ENCODE data around the gene SLC26A4. TPM values are rescaled to one million over a fixed set of nuclear protein-coding genes. Genes with fewer than 3 reads are reported as not detected.
A peak's percentile ranks its signal among the peaks of the same experiment; 100 is the strongest.

Gene SLC26A4
- total and polyA plus RNA-seq, 10 of the 15 experiments (the other 5 are each of a cell fraction or from before 2014, with no cell fraction given), result 0.01 to 0.18 (median 0.08) TPM; not detected in 5

- Histone ChIP-seq H2AFZ (ENCODE audit: control insufficient read depth, low read depth, low read length) (no peak overlapping the region), H3K27me3 (replicated peaks in 1 of 2; ENCODE audit: control insufficient read depth in 2 of 2, insufficient read depth in 2 of 2, low read length in 1 of 2) (no peaks in the 10 kb centered on the region), H3K4me1 (ENCODE audit: control insufficient read depth, insufficient read depth, low read length) (no peaks in the 10 kb centered on the region), H3K27ac (ENCODE audit: control insufficient read depth, insufficient read depth) (no peak overlapping the region), H3K79me2 (ENCODE audit: control insufficient read depth, insufficient read depth, low read length) (peaks cover 2% of the 10 kb centered on the region), H3K4me3 (no peak overlapping the region), H3K9ac (ENCODE audit: control insufficient read depth, insufficient read depth, low read length) (no peak overlapping the region), H3K36me3 (ENCODE audit: control insufficient read depth in 2 of 2, insufficient read depth in 2 of 2, low read length in 1 of 2) (peaks cover 12 to 34% of the 10 kb centered on the region in 2 experiments), H4K20me1 (ENCODE audit: control insufficient read depth, insufficient read depth) (no peaks in the 10 kb centered on the region; the same call in 1 of the 2 replicates), H3K4me2 (ENCODE audit: control insufficient read depth, insufficient read depth) (no peak overlapping the region), H3K9me3 (replicated peaks; ENCODE audit: control insufficient read depth, insufficient read depth, low read length) (no peaks in the 10 kb centered on the region)
- ChIA-PET CTCF (no interaction called here), POLR2A (no interaction called here), SMC1A (ENCODE audit: uncharacterized antibody, unreplicated experiment) (interaction anchor here (1.2 kb wide), 1 partner anchor 120 kb away, joined by 4 read pairs; no protein-coding TSS in a partner anchor), RAD21 (ENCODE audit: unreplicated experiment) (no interaction called here)
- ATAC-seq, result no peak
- no peak for DNase-seq (ENCODE audit: low read depth, low spot score)
- no peak for FAIRE-seq
- TF ChIP-seq CTCF (IDR thresholded peaks at IDR 0.05 in 2 of 3, conservative IDR thresholded peaks at IDR 0.05 in 1 of 3; ENCODE audit: control insufficient read depth in 2 of 3, extremely low read depth in 1 of 3, insufficient read depth in 1 of 3, low read depth in 3 of 3, low read length in 3 of 3) (0 out of 6 replicates have a peak, but pooled peaks of 1 of the 3 experiments have one; percentile 9), SMAD5 (IDR thresholded peaks at IDR 0.05; ENCODE audit: low read depth) (no peak)
- no TSS peak for BruUV-seq (replicated peaks)
- WGBS (ENCODE audit: insufficient coverage, insufficient replicate concordance, low lambda C conversion rate, missing lambda C conversion rate), result 100% methylated on average over 2 of the region's 2 CpGs
- in situ Hi-C loops (cut with MboI), result no loop called here
- intact Hi-C loops (cut with micrococcal nuclease; ENCODE audit: unreplicated experiment), result no loop called here
Observed at GRCh38 chr7:107754642-107755041, 94.0 kb downstream of the SLC26A4 start.

- H3K9ac ChIP-seq (ENCODE audit: control insufficient read depth, insufficient read depth, low read length), result no peak overlapping the region
- no peaks in the 10 kb centered on the region for H3K79me2 ChIP-seq (ENCODE audit: control insufficient read depth, insufficient read depth, low read length)
- ATAC-seq (no peak; the same call in 2 of the 3 replicates), FAIRE-seq (no peak), DNase-seq (ENCODE audit: low read depth, low spot score) (no peak)
- H3K4me3 ChIP-seq, result no peak overlapping the region
- WGBS (ENCODE audit: insufficient coverage, insufficient replicate concordance, low lambda C conversion rate, missing lambda C conversion rate), result 100% methylated on average over 1 of the region's 1 CpG
- no peak overlapping the region for H3K27ac ChIP-seq (ENCODE audit: control insufficient read depth, insufficient read depth)
- in situ Hi-C loops (cut with MboI) (no loop called here), intact Hi-C loops (cut with micrococcal nuclease; ENCODE audit: unreplicated experiment) (no loop called here)
- no peaks in the 10 kb centered on the region for H4K20me1 ChIP-seq (ENCODE audit: control insufficient read depth, insufficient read depth)
- POLR2A ChIA-PET, result no interaction called here
- no peaks in the 10 kb centered on the region for H3K9me3 ChIP-seq (replicated peaks; ENCODE audit: control insufficient read depth, insufficient read depth, low read length)
- BruUV-seq (replicated peaks), result no TSS peak
- H3K36me3 ChIP-seq (ENCODE audit: control insufficient read depth in 2 of 2, insufficient read depth in 2 of 2, low read length in 1 of 2), result peaks cover 10 to 16% of the 10 kb centered on the region in 2 experiments
- SMC1A ChIA-PET (ENCODE audit: uncharacterized antibody, unreplicated experiment), result no interaction called here
- CTCF ChIA-PET, result no interaction called here
- no peaks in the 10 kb centered on the region for H3K27me3 ChIP-seq (replicated peaks in 1 of 2; ENCODE audit: control insufficient read depth in 2 of 2, insufficient read depth in 2 of 2, low read length in 1 of 2)
- RAD21 ChIA-PET (ENCODE audit: unreplicated experiment), result no interaction called here
- H3K4me1 ChIP-seq (ENCODE audit: control insufficient read depth, insufficient read depth, low read length), result no peaks in the 10 kb centered on the region
- H2AFZ ChIP-seq (ENCODE audit: control insufficient read depth, low read depth, low read length), result no peak overlapping the region
- TF ChIP-seq BHLHE40 (IDR thresholded peaks at IDR 0.05; ENCODE audit: borderline replicate concordance in 1 of 2, low read depth in 2 of 2, low read length in 1 of 2) (no peak), ZNF207 (IDR thresholded peaks at IDR 0.05; ENCODE audit: borderline replicate concordance) (no peak), PKNOX1 (IDR thresholded peaks at IDR 0.05) (no peak)
- no peak overlapping the region for H3K4me2 ChIP-seq (ENCODE audit: control insufficient read depth, insufficient read depth)
Observed at GRCh38 chr7:107758667-107759066, 98.0 kb downstream of the SLC26A4 start.
